Kidney (tissue), 14 donors: ENCODE data around the gene OARD1. TPM values are rescaled to one million over a fixed set of nuclear protein-coding genes. Genes with fewer than 3 reads are reported as not detected.

Source experiments
- DNase-seq, 5 donors: peaks; one replicate each; pipeline ENCODE4 v3.0.0-alpha.2; 2013 to 2020
- FAIRE-seq: peaks from 2 replicates; lab custom pipeline; 2012; peaks lifted over from hg19 to GRCh38; lab: Jason Lieb, UNC
- H3K27ac ChIP-seq, 2 donors: one replicate each; pipeline ENCODE4 v1.7.0; 2013; ENCODE audit warnings: low read depth in 2 of 2, low read length in 2 of 2, inconsistent platforms in 1 of 2
- H3K27me3 ChIP-seq: one replicate; pipeline ENCODE4 v1.7.1; 2013; ENCODE audit warnings: low read length, inconsistent platforms; ENCODE audit not compliant: control insufficient read depth, insufficient read depth
- H3K36me3 ChIP-seq, 3 donors: one replicate each; pipeline versions ENCODE4 v1.7.0 to v1.7.1; 2013; ENCODE audit warnings: low read length in 3 of 3, control low read depth in 1 of 3, inconsistent platforms in 1 of 3; ENCODE audit not compliant: insufficient read depth in 3 of 3, control insufficient read depth in 2 of 3
- H3K4me1 ChIP-seq, 3 donors: one replicate each; pipeline versions ENCODE4 v1.7.0 to v1.7.1; 2013; ENCODE audit warnings: low read length in 3 of 3, inconsistent platforms in 1 of 3, low read depth in 1 of 3; ENCODE audit not compliant: control insufficient read depth in 2 of 3, insufficient read depth in 2 of 3
- H3K4me3 ChIP-seq, 3 donors: one replicate each; pipeline versions ENCODE4 v1.7.0 to v1.8.1; 2013; ENCODE audit warnings: low read length in 3 of 3, control low read depth in 1 of 3, inconsistent platforms in 1 of 3
- H3K9ac ChIP-seq, 3 donors: one replicate each; pipeline versions ENCODE4 v1.7.0 to v1.7.1; 2013; ENCODE audit warnings: low read length in 3 of 3, control low read depth in 1 of 3, inconsistent platforms in 1 of 3
- H3K9me3 ChIP-seq, 3 donors: one replicate each; pipeline versions ENCODE4 v1.7.0 to v1.7.1; 2013; ENCODE audit warnings: low read length in 3 of 3, control low read depth in 1 of 3, inconsistent platforms in 1 of 3; ENCODE audit not compliant: control insufficient read depth in 2 of 3, insufficient read depth in 1 of 3
- CTCF ChIP-seq: IDR thresholded peaks from 3 replicates; pipeline ENCODE4 v1.5.1; 2012; ENCODE audit warnings: mild to moderate bottlenecking, moderate library complexity, borderline replicate concordance; ENCODE audit not compliant: insufficient read depth; ENCODE audit errors: extremely low read depth
- intact Hi-C: fragments of 100-400 bp; cut with DNase I; formaldehyde crosslinking; loops from one replicate; pipeline ENCODE4 v1.11.1; 2022
- polyA plus RNA-seq: library from polyadenylated mRNA; stranded (reverse); fragments of 350-450 nt; fragmentation: Illumina TruSeq; extraction: RNeasy Lipid Tissue Mini Kit (QIAGEN cat#74804); gene quantifications from one replicate; pipeline ENCODE4 v1.2.3, GENCODE V29; 2014; ENCODE audit warnings: low read depth, low replicate concordance; ENCODE audit not compliant: insufficient read depth
- total RNA-seq: library from RNA; stranded (reverse); fragmentation: NEBNext Ultra II Directional; extraction: Animal tissue kit (Norgen Biotek cat#: 25700); gene quantifications from one replicate; pipeline ENCODE4 v1.2.1, GENCODE V29; 2021
- donor health status: control.
- donor health status: control.
- donor health status: control.
- donor health status: control.
- donor health status: control.
- donor health status: DM: yes; HTN: yes; CAD: no.
- donor health status: Normal renal cell carcinoma (clear cell type).

OARD1 gene
- total and polyA plus RNA-seq, 2 donors from 2014 or later = 35.9 to 62.6 TPM

- H3K36me3 ChIP-seq = no peaks in the 10 kb centered on the region
- no peak for TF ChIP-seq CTCF
- intact Hi-C loops = no loop called here
- no peaks in the 10 kb centered on the region for H3K9me3 ChIP-seq
- no peak for FAIRE-seq
- H3K27ac ChIP-seq = no peak overlapping the region
- H3K9ac ChIP-seq = no peak overlapping the region
- peaks cover 0 to 22% (median 9%) of the 10 kb centered on the region in 3 donors for H3K4me1 ChIP-seq
- H3K27me3 ChIP-seq = no peaks in the 10 kb centered on the region
- DNase-seq = no peak
- H3K4me3 ChIP-seq = no peak overlapping the region
These were observed 12.6 kb downstream of the OARD1 start for GRCh38 chr6:41059556-41059955.

GRCh38 chr6:41058783-41059181 lies 13.4 kb downstream of the OARD1 start:
- DNase-seq (no peak), FAIRE-seq (no peak)
- H3K36me3 ChIP-seq = no peaks in the 10 kb centered on the region
- no peak overlapping the region for H3K4me3 ChIP-seq
- TF ChIP-seq CTCF = no peak
- no peak overlapping the region for H3K9ac ChIP-seq
- peaks cover 0 to 14% (median 4%) of the 10 kb centered on the region in 3 donors for H3K4me1 ChIP-seq
- H3K27me3 ChIP-seq = no peaks in the 10 kb centered on the region
- H3K27ac ChIP-seq = peak overlapping the region; percentile 1 to 34
- intact Hi-C loops = no loop called here
- no peaks in the 10 kb centered on the region for H3K9me3 ChIP-seq

- H3K9me3 ChIP-seq = no peaks in the 10 kb centered on the region
- peak overlapping the region; percentile 14 to 34 for H3K27ac ChIP-seq
- H3K4me1 ChIP-seq = peaks cover 0 to 14% (median 4%) of the 10 kb centered on the region in 3 donors
- H3K4me3 ChIP-seq = no peak overlapping the region
- no peaks in the 10 kb centered on the region for H3K36me3 ChIP-seq
- no peak overlapping the region for H3K9ac ChIP-seq
- DNase-seq (no peak), FAIRE-seq (no peak)
- no peak for TF ChIP-seq CTCF
- H3K27me3 ChIP-seq = no peaks in the 10 kb centered on the region
- intact Hi-C loops = no loop called here
These were observed 15.2 kb downstream of the OARD1 start for GRCh38 chr6:41056768-41057490.
